ENCODE data around the gene BRD3.
A peak's percentile ranks its signal among the peaks of the same experiment; 100 is the strongest.

The BRD3 gene

DNA sequence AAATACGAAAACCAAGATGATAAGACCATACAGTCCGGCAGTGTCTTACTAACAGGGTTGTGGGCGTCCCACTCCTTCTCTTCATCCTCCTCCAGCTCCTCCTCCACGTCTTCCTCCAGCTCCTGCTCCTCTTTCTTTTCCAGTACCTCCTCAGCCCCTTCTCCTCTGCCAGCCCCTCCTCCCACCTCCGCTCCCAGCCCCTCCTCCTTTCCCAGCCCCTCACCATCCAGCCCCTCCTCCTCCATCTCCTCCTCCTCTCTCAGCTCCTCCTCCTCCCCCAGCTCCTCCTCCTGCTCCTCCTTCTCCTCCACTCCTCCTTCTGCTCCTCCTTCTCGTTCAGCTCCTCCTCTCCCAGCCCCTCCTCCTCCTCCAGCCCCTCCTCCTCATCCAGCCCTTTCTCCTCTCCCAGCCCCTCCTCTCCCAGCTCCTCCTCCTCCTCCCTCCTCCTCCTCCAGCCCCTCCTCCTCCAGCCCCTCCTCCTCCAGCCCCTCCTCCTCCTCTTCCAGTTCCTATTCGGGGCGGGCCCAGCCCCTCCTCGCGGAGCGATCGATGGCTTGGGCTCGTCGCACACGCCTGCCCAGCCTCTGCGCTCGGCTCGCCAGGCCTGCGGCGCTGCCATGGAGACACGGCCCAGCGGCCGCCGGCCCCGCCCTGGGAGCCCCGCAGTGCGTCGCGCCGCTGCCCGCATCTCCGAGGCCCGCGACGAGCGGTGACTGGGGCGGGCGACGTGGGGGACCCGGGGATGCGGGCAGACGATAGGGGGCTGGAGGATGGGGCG is 42.8 kb downstream of the BRD3 start, which contains the start of gene BRD3OS:
TSS of gene BRD3OS (plus strand) at position 654 of the 778 bp plus-strand sequence. CDS start 1,267 bp downstream, outside the sequence.
- peak; percentile 86 to 92 (median 89) for DNase-seq (ENCODE audit: low read depth in 2 of 3, low spot score in 1 of 3)

DNA sequence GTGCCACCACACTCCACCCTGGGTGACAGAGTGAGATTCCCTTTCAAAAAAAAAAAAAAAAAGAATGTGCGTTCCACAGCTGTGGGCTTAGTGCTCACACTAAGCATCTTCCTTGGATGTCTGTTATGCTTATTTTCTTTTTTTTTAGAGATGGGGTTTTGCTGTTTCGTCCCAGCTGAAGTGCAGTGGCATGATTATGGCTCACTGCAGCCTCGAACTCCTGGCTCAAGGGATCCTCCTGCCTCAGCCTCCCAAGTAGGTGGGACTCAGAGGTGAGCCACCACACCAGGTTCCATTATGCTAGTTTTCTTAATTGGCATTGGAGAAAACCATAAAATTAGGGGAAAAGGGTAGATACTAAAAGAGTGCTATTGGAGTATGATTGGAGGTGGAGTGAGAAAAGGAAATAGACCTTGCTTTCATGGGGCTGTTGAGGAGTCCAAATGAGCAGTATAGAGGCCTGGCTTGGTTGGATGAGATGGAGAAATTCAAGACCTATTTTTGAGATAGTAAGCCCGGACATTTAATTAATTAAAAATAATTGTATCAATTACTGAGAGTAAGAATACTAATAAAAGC is 43.5 kb downstream of the BRD3 start:
- no peak for DNase-seq (ENCODE audit: low read depth in 2 of 3, low spot score in 1 of 3)

DNA sequence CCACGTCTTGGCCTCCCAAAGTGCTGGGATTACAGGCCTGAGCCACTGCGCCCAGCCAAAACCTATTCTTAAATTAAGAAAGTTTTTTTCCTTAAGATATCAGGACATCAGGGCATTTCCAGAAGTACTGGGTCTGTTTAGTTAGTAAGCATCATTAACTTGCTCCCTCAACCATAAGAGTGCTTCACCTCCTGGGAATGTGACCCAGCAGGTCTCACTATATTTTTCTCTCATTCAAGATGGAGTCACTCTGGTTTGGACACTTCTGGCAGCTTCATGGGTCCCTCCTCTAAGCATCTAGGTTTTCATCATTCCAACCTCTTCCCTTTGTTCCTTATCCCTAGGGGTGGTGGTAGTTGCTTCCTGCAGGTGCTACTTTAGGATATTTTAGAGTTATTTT is 52.9 kb downstream of the BRD3 start:
- no peak for DNase-seq (ENCODE audit: low read depth in 2 of 3, low spot score in 1 of 3)

GRCh38 chr9:134011401-134011800 is 56.4 kb downstream of the BRD3 start:
- DNase-seq (ENCODE audit: low read depth in 2 of 3, low spot score in 1 of 3): no peak

DNA sequence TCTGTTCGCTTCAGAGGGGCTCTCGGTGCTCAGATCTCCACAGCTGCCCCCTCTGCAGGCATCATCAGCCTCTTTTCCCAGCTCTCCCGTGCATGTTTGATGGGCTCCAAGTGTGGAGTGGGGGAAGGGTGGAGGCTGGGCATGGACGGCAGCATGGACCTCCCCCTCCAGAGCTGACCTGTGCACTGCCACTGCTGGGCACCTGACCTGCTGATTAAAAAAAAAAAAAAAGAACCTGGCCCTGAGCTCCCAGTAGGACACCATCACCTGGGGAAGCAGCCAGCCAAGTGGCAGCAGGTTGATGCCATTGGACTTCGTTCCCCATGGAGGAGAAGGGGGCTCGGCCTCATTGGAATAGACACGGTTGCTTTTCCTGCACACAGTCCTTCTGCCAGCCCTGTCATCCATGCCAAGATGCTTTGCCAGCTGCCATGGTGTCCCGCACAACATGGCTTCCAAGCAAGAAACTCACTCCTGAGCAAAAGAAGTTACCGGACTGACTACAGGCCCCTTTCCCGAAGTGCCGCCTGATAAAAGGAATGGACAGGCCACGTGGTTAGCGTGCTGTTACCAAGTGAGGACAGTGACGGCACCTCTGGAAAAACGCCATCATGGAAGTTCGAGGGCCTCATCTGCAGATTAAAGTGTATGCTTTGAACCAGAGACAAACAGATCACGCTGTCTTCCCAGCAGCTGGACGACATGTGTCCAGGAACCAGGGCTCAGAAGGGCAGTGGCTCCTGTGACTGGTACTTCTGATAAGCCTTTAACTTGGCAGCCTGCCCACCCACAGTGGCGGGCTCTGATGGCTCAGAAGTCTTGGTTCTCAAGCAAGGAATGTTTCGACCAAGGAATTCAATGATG is 57.3 kb downstream of the BRD3 start:
- DNase-seq (ENCODE audit: low read depth in 2 of 3, low spot score in 1 of 3): no peak

DNA sequence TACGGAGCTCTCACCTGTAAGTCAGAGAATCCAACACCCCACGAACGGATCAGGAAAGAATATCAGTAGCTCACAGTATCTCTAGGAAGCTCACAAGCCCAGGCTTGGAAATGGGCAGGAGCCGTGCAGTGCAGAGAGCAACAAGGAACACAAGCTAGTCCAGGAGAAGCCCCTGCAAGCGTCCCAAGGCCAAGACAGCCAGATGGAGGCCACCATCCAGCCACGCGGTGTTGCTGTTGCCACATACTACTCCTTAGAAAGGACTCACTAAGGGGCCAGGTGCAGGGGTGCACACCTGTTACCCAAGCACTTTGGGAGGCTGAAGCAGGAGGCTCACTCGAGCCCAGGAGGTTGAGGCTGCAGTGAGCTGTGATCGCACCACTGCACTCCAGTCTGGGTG is 60.3 kb downstream of the BRD3 start:
- DNase-seq (ENCODE audit: low read depth in 2 of 3, low spot score in 1 of 3): no peak

DNA sequence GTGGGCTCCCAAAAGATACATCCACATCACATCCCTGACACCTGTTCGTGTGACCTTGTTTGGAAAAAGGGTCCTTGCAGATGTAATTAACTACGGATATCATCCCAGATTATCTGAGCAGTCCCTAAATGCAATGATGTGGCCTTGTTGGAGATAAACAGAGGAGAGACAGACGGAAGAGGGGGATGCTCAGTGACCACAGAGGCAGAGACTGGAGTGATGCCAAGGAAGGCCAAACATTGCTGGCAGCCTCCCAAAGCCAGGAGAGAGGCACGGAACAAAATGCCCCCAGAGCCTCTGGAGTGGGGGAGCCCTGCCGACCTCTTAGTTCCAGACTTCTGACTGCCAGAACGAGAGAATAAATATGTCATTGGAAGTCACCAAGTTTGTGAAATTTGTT is 60.7 kb downstream of the BRD3 start:
- DNase-seq (ENCODE audit: low read depth in 2 of 3, low spot score in 1 of 3): no peak

DNA sequence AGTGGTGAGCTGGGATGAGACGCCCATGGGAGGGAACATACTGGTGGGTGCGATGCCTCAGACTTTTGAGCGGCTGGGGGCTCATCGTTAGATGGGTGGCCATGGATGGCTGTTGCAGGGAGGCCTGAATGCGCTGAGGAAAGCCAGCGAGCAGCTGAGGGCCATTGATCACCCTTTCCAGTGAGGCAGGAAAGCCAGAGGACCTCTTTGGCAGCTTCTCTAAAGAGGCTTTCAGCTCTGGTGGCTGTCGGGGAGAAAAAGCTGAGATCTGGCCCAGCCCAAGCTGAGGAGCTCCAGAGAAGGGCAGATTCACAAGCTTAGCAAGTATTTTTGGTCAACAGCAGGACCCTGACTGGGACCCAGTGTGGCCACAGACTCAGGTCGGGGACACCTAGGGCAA is 62.4 kb downstream of the BRD3 start:
- no peak for DNase-seq (ENCODE audit: low read depth in 2 of 3, low spot score in 1 of 3)

DNA sequence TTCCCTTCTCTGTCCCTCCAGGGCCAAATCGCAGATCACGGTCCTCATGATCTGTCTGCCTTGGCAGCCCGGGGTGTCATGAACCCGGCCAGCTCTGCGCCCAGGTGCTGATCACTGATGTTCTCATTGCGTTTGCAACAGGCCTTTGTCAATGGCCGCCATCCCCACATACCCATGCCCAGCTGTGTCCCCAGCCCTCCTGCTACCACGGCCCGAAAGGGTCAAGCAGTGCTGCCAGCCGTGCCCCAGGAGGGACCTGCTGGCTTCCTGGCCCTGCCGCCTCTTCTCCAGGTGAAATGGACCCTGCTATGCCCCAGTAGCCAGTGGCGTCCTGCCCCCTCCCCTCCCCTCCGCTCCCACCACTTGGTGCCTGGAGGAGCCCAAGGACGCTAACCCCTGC is 62.9 kb downstream of the BRD3 start:
- DNase-seq (ENCODE audit: low read depth in 2 of 3, low spot score in 1 of 3): no peak

DNA sequence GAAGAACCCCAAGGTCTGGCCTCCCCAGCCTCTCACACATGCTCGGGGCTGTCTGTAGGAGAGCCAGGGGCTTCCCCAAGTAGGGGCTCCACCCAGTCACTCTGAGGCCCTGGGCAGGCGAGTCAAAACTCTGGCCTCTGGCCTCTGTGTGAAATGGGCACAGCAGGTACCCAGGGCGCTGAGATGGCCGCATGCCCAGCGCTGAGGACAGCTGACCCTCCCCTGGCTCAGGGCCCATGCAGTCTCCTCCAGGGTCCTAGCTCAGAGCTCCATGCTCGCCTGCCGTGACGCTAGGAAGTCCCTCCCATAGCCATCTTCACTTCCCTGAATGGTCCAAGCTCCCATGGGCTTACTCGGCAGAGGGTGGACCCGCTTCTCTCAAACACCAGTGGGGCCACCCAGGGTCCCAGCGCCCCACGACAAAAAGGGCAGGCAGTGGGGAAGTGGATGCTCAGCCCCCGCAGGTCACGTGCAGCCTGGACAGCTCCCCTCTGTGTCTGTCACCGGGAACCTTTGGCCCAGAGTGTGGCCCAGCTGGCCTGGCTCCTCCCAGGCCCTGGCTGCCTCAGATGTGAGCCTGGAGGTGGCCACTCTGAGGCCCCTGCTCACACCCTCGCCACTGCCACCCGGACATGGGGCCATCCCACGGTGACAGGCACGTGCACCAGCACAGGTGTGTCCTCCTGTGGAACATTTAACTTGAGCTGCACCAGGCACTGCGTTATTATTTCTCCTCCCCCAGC is 63.5 kb downstream of the BRD3 start:
- DNase-seq (ENCODE audit: low read depth in 2 of 3, low spot score in 1 of 3): no peak

- DNase-seq (ENCODE audit: low read depth in 2 of 3, low spot score in 1 of 3): no peak
These were observed 64.6 kb downstream of the BRD3 start for GRCh38 chr9:134003237-134003636.

GRCh38 chr9:134002796-134003195 is 65.0 kb downstream of the BRD3 start:
- no peak for DNase-seq (ENCODE audit: low read depth in 2 of 3, low spot score in 1 of 3)

DNA sequence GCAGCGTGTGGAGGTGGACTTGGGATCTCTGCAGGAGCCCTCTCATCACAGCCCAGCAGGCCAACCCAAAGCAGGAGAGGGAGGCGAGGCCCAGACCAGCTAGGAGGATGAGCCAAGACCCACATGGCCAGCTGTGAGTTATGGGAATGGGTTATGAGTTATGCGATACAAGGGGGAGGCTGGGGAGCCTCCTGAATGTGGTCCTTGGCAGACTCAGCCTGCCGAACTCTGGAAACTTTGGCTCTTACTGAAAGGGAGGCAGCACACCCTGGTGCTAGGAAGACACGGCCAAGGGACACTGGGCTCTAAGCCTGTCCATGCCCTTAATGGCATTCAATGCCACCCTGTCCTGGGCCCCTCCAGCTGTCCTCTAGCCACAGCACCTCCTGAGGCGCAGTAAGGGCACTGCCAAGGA is 68.0 kb downstream of the BRD3 start:
- no peak for DNase-seq (ENCODE audit: low read depth in 2 of 3, low spot score in 1 of 3)

GRCh38 chr9:133998915-133999595 is 68.8 kb downstream of the BRD3 start:
- no peak for DNase-seq (ENCODE audit: low read depth in 2 of 3, low spot score in 1 of 3)

DNA sequence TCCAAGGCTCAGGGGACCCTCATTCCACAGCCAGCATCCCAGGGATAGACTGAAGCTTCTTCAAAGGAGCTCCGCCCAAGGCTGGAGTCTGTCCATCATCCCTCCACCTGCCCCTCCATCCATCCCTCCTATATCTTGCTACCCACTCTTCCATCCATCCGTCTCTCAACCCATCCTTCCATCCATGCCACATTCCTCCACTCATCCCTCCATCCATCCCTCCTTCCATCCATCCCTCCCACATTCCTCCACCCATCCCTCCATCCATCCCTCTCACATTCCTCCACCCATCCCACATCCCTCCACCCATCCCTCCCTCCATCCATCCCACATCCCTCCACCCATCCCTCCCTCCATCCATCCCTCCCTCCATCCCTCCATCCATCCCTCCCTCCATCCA is 70.2 kb downstream of the BRD3 start:
- DNase-seq (ENCODE audit: low read depth in 2 of 3, low spot score in 1 of 3): no peak

DNA sequence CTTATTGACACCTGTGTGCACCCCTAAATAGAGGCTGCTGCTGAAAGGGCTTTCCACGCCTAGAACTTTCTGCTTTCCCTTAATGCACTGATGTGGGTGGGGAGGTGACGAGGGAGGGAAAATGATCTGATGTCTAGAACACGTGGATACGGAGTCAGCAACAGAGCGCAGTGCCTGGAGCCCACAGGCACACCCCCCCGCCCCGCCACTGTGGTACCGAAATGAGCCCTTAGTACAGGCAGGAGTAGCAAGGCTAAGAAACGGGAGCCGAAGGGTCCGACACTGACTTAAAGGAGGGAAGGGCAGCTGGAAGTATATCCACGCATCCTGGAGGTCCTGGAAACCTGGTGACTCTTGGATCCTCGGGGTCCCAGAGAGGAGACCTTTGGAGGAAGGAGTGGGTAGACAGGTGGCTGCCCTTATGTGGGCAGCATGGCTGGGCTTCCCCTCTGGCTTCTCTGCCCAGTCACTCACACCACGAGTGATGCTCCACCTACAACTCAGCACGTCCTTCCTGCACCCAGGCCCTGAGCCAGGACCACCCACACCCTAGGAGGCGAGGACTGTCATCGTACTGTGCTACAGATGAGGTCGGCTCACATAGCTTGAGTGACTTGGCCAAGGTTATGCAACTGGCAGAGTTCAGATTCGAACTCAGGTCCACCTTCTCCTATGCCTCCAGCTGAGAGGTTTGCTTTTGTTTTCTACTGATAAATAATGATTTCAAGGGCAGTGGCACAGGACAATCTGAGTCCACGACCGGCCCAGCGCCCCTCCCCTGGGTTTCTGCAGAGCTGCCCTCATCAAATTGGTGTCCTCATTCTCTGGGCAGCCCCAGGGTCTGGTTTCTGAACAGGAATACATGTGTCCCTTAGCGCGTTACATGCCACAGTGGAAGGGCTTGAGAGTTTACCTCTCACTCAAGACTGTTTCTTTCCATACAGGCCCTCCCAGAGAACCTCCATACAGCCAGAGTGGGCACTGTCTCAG is 71.0 kb downstream of the BRD3 start:
- no peak for DNase-seq (ENCODE audit: low read depth in 2 of 3, low spot score in 1 of 3)

DNA sequence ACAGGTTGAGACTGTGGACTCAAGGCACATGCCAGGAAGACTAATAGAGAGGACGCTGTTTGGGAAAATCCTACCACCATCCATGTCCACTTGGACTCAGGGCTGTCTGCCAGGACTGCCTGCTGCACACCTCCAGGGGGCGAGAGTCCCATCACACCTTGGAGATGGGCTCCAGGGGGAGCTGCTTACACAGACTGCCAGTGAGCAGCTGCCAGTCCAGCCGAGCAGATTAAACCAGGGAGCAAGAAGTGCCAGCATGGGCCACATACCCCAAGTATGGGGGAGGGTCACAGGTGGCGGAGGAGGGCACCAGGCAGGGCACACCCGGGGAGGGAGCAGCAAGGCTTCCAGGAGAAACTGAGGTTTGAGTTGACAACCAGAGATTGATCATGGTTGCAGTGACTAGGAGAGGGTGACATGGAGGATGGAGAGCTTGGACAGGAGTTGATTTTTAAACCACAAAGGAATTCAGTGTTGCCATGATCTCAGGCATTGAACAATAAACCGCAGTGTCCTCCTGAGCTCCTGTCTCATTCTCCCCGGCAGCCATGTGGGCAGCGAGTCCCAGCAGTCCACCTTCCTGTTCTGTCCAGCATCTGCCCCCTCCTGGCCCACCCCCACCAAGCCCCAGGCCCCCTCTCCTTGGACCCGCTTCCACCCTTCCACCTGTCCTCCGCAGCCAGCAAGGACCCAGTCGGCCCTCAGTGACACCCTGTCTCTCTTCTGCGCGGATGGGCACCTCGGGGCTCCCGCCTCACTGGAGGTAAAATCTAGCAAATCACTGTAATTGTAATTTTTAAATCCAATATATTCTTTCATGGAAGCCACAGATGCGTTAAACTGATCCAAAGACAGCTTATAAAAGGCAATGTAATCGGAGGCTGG is 72.6 kb downstream of the BRD3 start:
- DNase-seq (ENCODE audit: low read depth in 2 of 3, low spot score in 1 of 3): no peak

- peak; percentile 48 to 85 (median 71) for DNase-seq (ENCODE audit: low read depth in 2 of 3, low spot score in 1 of 3)
These were observed 73.3 kb downstream of the BRD3 start for GRCh38 chr9:133994353-133995011.

All from stimulated activated CD4-positive, alpha-beta T cell treated with anti-CD3 and anti-CD28 coated beads, Interleukin-12 subunit alpha, Interleukin-12 subunit beta, amount 100 ng/mL, for 48 hours (primary cell).